ENCODE measurements around the gene PTPRK. TPM values are rescaled to one million over a fixed set of nuclear protein-coding genes. Genes with fewer than 3 reads are reported as not detected.

PTPRK gene
- total and polyA plus RNA-seq, 2 of the 13 experiments (the other 11 are each of a cell fraction or from before 2014, with no cell fraction given): 43.6 to 98.3 TPM

DNA sequence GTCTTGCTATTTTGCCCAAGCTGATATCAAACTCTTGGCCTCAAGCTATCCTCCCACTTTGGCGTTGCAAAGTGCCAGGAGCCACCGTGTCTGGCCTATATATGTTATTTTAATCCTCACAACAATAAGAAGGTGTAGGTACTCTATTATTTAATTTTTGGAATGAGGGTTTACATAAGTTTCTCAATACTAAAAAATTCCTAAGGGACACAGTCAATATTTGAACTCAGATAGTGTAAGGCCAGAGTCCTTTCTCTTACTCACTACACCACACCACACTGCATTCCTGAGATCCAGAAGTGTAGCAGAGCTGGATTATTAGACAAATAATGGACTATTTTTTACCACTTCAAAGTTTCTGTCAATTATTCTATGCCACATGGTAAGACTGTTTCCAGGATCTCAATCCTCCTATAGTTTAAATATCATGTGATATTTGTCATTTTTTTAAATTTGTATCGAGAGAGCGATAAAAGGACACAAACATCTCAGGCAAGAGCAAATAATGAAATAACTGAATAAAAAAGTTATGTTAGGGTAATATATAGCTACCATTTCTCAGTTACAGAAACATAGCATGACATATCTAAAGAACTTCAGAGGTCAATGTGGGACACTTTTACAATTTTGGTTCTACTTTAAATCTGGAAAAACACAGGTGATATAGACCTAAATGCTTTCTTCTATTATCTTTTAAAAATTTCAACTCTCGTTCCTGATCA, 457.4 kb downstream of the PTPRK start (continued):
- TF ChIP-seq PCBP1 (IDR thresholded peaks at IDR 0.05; ENCODE audit: borderline replicate concordance, low read depth, low read length): no peak
- TF ChIP-seq ZNF251 (CRISPR knock-in tag; IDR thresholded peaks at IDR 0.05): no peak
- TF ChIP-seq, protein P1, sequence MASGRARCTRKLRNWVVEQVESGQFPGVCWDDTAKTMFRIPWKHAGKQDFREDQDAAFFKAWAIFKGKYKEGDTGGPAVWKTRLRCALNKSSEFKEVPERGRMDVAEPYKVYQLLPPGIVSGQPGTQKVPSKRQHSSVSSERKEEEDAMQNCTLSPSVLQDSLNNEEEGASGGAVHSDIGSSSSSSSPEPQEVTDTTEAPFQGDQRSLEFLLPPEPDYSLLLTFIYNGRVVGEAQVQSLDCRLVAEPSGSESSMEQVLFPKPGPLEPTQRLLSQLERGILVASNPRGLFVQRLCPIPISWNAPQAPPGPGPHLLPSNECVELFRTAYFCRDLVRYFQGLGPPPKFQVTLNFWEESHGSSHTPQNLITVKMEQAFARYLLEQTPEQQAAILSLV (CRISPR knock-in tag; IDR thresholded peaks at IDR 0.05; ENCODE audit: borderline replicate concordance): no peak
- TF ChIP-seq ZC3H13 (CRISPR knock-in tag; IDR thresholded peaks at IDR 0.05): peak; percentile 30; the same call in 1 of the 2 replicates
- TF ChIP-seq ZNF614 (CRISPR knock-in tag; IDR thresholded peaks at IDR 0.05; ENCODE audit: borderline replicate concordance): peak; percentile 94
- no peak for TF ChIP-seq ZNF839 (CRISPR knock-in tag; IDR thresholded peaks at IDR 0.05; ENCODE audit: borderline replicate concordance)
- no peak for TF ChIP-seq TCF12 (IDR thresholded peaks at IDR 0.05)
- no peak for TF ChIP-seq TCF12 (CRISPR knock-in tag; IDR thresholded peaks at IDR 0.05)
- TF ChIP-seq, protein P2, sequence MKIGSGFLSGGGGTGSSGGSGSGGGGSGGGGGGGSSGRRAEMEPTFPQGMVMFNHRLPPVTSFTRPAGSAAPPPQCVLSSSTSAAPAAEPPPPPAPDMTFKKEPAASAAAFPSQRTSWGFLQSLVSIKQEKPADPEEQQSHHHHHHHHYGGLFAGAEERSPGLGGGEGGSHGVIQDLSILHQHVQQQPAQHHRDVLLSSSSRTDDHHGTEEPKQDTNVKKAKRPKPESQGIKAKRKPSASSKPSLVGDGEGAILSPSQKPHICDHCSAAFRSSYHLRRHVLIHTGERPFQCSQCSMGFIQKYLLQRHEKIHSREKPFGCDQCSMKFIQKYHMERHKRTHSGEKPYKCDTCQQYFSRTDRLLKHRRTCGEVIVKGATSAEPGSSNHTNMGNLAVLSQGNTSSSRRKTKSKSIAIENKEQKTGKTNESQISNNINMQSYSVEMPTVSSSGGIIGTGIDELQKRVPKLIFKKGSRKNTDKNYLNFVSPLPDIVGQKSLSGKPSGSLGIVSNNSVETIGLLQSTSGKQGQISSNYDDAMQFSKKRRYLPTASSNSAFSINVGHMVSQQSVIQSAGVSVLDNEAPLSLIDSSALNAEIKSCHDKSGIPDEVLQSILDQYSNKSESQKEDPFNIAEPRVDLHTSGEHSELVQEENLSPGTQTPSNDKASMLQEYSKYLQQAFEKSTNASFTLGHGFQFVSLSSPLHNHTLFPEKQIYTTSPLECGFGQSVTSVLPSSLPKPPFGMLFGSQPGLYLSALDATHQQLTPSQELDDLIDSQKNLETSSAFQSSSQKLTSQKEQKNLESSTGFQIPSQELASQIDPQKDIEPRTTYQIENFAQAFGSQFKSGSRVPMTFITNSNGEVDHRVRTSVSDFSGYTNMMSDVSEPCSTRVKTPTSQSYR (CRISPR knock-in tag; IDR thresholded peaks at IDR 0.05; ENCODE audit: borderline replicate concordance): peak; percentile 37; the same call in 1 of the 2 replicates
- TF ChIP-seq ZNF564 (CRISPR knock-in tag; IDR thresholded peaks at IDR 0.05): no peak
- TF ChIP-seq TRIM24 (CRISPR knock-in tag; IDR thresholded peaks at IDR 0.05): no peak
- TF ChIP-seq HNRNPH1 (optimal IDR thresholded peaks at IDR 0.05; ENCODE audit: low read depth, low read length): no peak
- TF ChIP-seq MED8 (CRISPR knock-in tag; IDR thresholded peaks at IDR 0.05; ENCODE audit: insufficient replicate concordance): no peak
- peak; percentile 74; the same call in 1 of the 2 replicates for TF ChIP-seq CEBPB (IDR thresholded peaks at IDR 0.05; ENCODE audit: borderline replicate concordance, low read depth, low read length)
- TF ChIP-seq, protein P3, sequence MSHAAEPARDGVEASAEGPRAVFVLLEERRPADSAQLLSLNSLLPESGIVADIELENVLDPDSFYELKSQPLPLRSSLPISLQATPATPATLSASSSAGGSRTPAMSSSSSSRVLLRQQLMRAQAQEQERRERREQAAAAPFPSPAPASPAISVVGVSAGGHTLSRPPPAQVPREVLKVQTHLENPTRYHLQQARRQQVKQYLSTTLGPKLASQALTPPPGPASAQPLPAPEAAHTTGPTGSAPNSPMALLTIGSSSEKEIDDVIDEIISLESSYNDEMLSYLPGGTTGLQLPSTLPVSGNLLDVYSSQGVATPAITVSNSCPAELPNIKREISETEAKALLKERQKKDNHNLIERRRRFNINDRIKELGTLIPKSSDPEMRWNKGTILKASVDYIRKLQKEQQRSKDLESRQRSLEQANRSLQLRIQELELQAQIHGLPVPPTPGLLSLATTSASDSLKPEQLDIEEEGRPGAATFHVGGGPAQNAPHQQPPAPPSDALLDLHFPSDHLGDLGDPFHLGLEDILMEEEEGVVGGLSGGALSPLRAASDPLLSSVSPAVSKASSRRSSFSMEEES (CRISPR knock-in tag; IDR thresholded peaks at IDR 0.05): peak; percentile 74
- TF ChIP-seq GZF1 (CRISPR knock-in tag; IDR thresholded peaks at IDR 0.05): no peak
- no peak for TF ChIP-seq MYC (CRISPR knock-in tag; IDR thresholded peaks at IDR 0.05; ENCODE audit: borderline replicate concordance)
- TF ChIP-seq NFKBIZ (CRISPR knock-in tag; IDR thresholded peaks at IDR 0.05): peak; percentile 59; the same call in 1 of the 2 replicates
- TF ChIP-seq, protein P4, sequence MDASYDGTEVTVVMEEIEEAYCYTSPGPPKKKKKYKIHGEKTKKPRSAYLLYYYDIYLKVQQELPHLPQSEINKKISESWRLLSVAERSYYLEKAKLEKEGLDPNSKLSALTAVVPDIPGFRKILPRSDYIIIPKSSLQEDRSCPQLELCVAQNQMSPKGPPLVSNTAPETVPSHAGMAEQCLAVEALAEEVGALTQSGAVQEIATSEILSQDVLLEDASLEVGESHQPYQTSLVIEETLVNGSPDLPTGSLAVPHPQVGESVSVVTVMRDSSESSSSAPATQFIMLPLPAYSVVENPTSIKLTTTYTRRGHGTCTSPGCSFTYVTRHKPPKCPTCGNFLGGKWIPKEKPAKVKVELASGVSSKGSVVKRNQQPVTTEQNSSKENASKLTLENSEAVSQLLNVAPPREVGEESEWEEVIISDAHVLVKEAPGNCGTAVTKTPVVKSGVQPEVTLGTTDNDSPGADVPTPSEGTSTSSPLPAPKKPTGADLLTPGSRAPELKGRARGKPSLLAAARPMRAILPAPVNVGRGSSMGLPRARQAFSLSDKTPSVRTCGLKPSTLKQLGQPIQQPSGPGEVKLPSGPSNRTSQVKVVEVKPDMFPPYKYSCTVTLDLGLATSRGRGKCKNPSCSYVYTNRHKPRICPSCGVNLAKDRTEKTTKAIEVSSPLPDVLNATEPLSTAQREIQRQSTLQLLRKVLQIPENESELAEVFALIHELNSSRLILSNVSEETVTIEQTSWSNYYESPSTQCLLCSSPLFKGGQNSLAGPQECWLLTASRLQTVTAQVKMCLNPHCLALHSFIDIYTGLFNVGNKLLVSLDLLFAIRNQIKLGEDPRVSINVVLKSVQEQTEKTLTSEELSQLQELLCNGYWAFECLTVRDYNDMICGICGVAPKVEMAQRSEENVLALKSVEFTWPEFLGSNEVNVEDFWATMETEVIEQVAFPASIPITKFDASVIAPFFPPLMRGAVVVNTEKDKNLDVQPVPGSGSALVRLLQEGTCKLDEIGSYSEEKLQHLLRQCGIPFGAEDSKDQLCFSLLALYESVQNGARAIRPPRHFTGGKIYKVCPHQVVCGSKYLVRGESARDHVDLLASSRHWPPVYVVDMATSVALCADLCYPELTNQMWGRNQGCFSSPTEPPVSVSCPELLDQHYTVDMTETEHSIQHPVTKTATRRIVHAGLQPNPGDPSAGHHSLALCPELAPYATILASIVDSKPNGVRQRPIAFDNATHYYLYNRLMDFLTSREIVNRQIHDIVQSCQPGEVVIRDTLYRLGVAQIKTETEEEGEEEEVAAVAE (CRISPR knock-in tag; IDR thresholded peaks at IDR 0.05; ENCODE audit: borderline replicate concordance): peak; percentile 45; the same call in 1 of the 2 replicates
- peak; percentile 68; the same call in 1 of the 2 replicates for TF ChIP-seq ZNF205 (CRISPR knock-in tag; IDR thresholded peaks at IDR 0.05)

Measured in HepG2 (cell line).